Tibial nerve (tissue), 4 donors: ENCODE measurements around the gene SLC16A7. TPM values are rescaled to one million over a fixed set of nuclear protein-coding genes. Genes with fewer than 3 reads are reported as not detected.

Experiments used
- DNase-seq, 2 donors: peaks; one replicate each; pipeline ENCODE4 v3.0.0-alpha.2; 2019; ENCODE audit warnings: low spot score in 2 of 2
- H3K27ac ChIP-seq, 4 donors: fragments of 200-600 bp; sonication (generic) in 3 of 4; one replicate each; pipeline ENCODE4 v1.5.1; 2017 to 2019; ENCODE audit warnings: mild to moderate bottlenecking in 1 of 4
- H3K27me3 ChIP-seq, 2 donors: fragments of 200-600 bp; sonication (generic) in 1 of 2; one replicate each; pipeline versions ENCODE4 v1.5.1 to v1.6.0; 2017 to 2019
- H3K36me3 ChIP-seq, 3 donors: fragments of 200-600 bp; sonication (generic); one replicate each; pipeline ENCODE4 v1.5.1; 2018 to 2019
- H3K4me1 ChIP-seq, 4 donors: fragments of 200-600 bp; sonication (generic) in 3 of 4; one replicate each; pipeline ENCODE4 v1.5.1; 2017 to 2019
- H3K4me3 ChIP-seq, 4 donors: fragments of 200-600 bp; sonication (generic) in 3 of 4; one replicate each; pipeline ENCODE4 v1.5.1; 2017 to 2019; ENCODE audit warnings: mild to moderate bottlenecking in 1 of 4, moderate library complexity in 1 of 4
- H3K9me3 ChIP-seq, 4 donors: fragments of 200-600 bp; sonication (generic) in 3 of 4; one replicate each; pipeline ENCODE4 v1.5.1; 2017 to 2019
- CTCF ChIP-seq, 5 experiments: fragments of 200-600 bp in 3 of 5; fragments of 450-650 bp in 2 of 5; sonication (generic) in 3 of 5; IDR thresholded peaks; one replicate each; pipeline ENCODE4 v1.5.1; 2016 to 2019; ENCODE audit warnings: antibody characterized with exemption in 5 of 5, mild to moderate bottlenecking in 3 of 5, moderate library complexity in 2 of 5
- EP300 ChIP-seq, 2 donors: sonication (generic); formaldehyde crosslinking; IDR thresholded peaks; one replicate each; pipeline ENCODE4 v1.6.1; 2017; ENCODE audit warnings: antibody characterized with exemption in 2 of 2, mild to moderate bottlenecking in 1 of 2
- POLR2A ChIP-seq, 2 donors: fragments of 450-650 bp; IDR thresholded peaks; one replicate each; pipeline ENCODE4 v1.6.1; 2017; ENCODE audit warnings: antibody characterized with exemption in 2 of 2, mild to moderate bottlenecking in 2 of 2, moderate library complexity in 2 of 2
- WGBS, 2 donors: methylation state at CpG; one replicate each; pipeline ENCODE4 v1.1.5; 2018; 5-methylcytosine and 5-hydroxymethylcytosine counted together
- total RNA-seq, 4 donors: library from RNA; depleted of rRNA; stranded (reverse); fragments of >200 nt; gene quantifications; one replicate each; pipeline ENCODE4 v1.1.0, GENCODE V29; 2016

The SLC16A7 gene
- total RNA-seq, 4 donors from 2014 or later, result 16.0 to 47.9 (median 29.3) TPM

GRCh38 chr12:59619461-59620240 is 23.8 kb downstream of the SLC16A7 start:
- Histone ChIP-seq H3K27me3 (no peaks in the 10 kb centered on the region), H3K4me1 (peaks cover 0 to 5% (median 2%) of the 10 kb centered on the region in 4 donors), H3K36me3 (no peaks in the 10 kb centered on the region), H3K4me3 (no peak overlapping the region), H3K27ac (no peak overlapping the region), H3K9me3 (no peaks in the 10 kb centered on the region)
- TF ChIP-seq CTCF (IDR thresholded peaks at IDR 0.05) (no peak), POLR2A (IDR thresholded peaks at IDR 0.05) (no peak), EP300 (IDR thresholded peaks at IDR 0.05) (no peak)
- WGBS, 2 donors, result 29 to 30% methylated on average over 1 of the region's 1 CpG
- DNase-seq, result no peak

- DNase-seq, result no peak
- no peaks in the 10 kb centered on the region for H3K36me3 ChIP-seq
- peak overlapping the region in 1 of 4 donors; percentile 8 for H3K27ac ChIP-seq
- peaks cover 0 to 5% (median 2%) of the 10 kb centered on the region in 4 donors for H3K4me1 ChIP-seq
- 43 to 47% methylated on average over 3 of the region's 3 CpGs for WGBS, 2 donors
- TF ChIP-seq EP300 (IDR thresholded peaks at IDR 0.05), result peak in 1 of 2 donors; percentile 20
- TF ChIP-seq POLR2A (IDR thresholded peaks at IDR 0.05), result no peak
- TF ChIP-seq CTCF (IDR thresholded peaks at IDR 0.05), result no peak
- H3K27me3 ChIP-seq, result no peaks in the 10 kb centered on the region
- no peak overlapping the region for H3K4me3 ChIP-seq
- H3K9me3 ChIP-seq, result no peaks in the 10 kb centered on the region
Measured at GRCh38 chr12:59620326-59620725, 24.5 kb downstream of the SLC16A7 start.

- TF ChIP-seq CTCF (IDR thresholded peaks at IDR 0.05) (no peak), EP300 (IDR thresholded peaks at IDR 0.05) (no peak), POLR2A (IDR thresholded peaks at IDR 0.05) (no peak)
- Histone ChIP-seq H3K27me3 (no peaks in the 10 kb centered on the region), H3K4me1 (peaks cover 0 to 5% (median 2%) of the 10 kb centered on the region in 4 donors), H3K9me3 (no peaks in the 10 kb centered on the region), H3K4me3 (no peak overlapping the region), H3K36me3 (no peaks in the 10 kb centered on the region), H3K27ac (no peak overlapping the region)
- WGBS, 2 donors, result 81 to 96% methylated on average over 1 of the region's 1 CpG
- DNase-seq, result no peak
Measured at GRCh38 chr12:59624732-59625460, 29.1 kb downstream of the SLC16A7 start.

GRCh38 chr12:59626382-59626781 is 30.6 kb downstream of the SLC16A7 start:
- DNase-seq, result no peak
- Histone ChIP-seq H3K9me3 (no peaks in the 10 kb centered on the region), H3K36me3 (no peaks in the 10 kb centered on the region), H3K27ac (no peak overlapping the region), H3K4me3 (no peak overlapping the region), H3K4me1 (no peaks in the 10 kb centered on the region), H3K27me3 (no peaks in the 10 kb centered on the region)
- TF ChIP-seq POLR2A (IDR thresholded peaks at IDR 0.05) (no peak), CTCF (IDR thresholded peaks at IDR 0.05) (no peak), EP300 (IDR thresholded peaks at IDR 0.05) (no peak)
- 67 to 79% methylated on average over 1 of the region's 1 CpG for WGBS, 2 donors

- H3K36me3 ChIP-seq, result no peaks in the 10 kb centered on the region
- no peak overlapping the region for H3K4me3 ChIP-seq
- no peaks in the 10 kb centered on the region for H3K27me3 ChIP-seq
- DNase-seq, result no peak
- no peak overlapping the region for H3K27ac ChIP-seq
- H3K4me1 ChIP-seq, result no peaks in the 10 kb centered on the region
- TF ChIP-seq EP300 (IDR thresholded peaks at IDR 0.05) (no peak), CTCF (IDR thresholded peaks at IDR 0.05) (no peak), POLR2A (IDR thresholded peaks at IDR 0.05) (no peak)
- H3K9me3 ChIP-seq, result no peaks in the 10 kb centered on the region
Measured at GRCh38 chr12:59627582-59627981, 31.8 kb downstream of the SLC16A7 start.
